Calu3 (cell line): ENCODE data around the gene ATPAF2. TPM values are rescaled to one million over a fixed set of nuclear protein-coding genes. Genes with fewer than 3 reads are reported as not detected.

Source experiments
- BruUV-seq: library from RNA; stranded (reverse); fragments of 400-500 nt; replicated peaks from 2 replicates; lab custom pipeline; 2021; lab: Mats Ljungman, UMichigan
- CTCF ChIA-PET: fragments of 300-600 bp; sonication (Branson Sonifier 250); formaldehyde crosslinking; loops from one replicate; lab custom pipeline; 2022; ENCODE audit warnings: antibody characterized with exemption; lab: Charles Lee
- DNase-seq: peaks from one replicate; pipeline ENCODE4 v3.0.0; 2022
- H3K27ac Mint-ChIP-seq: one replicate; pipeline ENCODE4 v1.8.0; 2022; ENCODE audit warnings: mixed read lengths; ENCODE audit not compliant: unreplicated experiment
- H3K27me3 Mint-ChIP-seq: one replicate; pipeline ENCODE4 v1.8.0; 2022; ENCODE audit warnings: mixed read lengths; ENCODE audit not compliant: unreplicated experiment
- H3K36me3 Mint-ChIP-seq: one replicate; pipeline ENCODE4 v1.8.0; 2022; ENCODE audit warnings: mild to moderate bottlenecking, moderate library complexity, mixed read lengths; ENCODE audit not compliant: insufficient read depth, unreplicated experiment
- H3K4me1 Mint-ChIP-seq: one replicate; pipeline ENCODE4 v1.8.0; 2022; ENCODE audit warnings: mild to moderate bottlenecking, low read depth, mixed read lengths; ENCODE audit not compliant: unreplicated experiment
- H3K4me3 Mint-ChIP-seq: one replicate; pipeline ENCODE4 v1.8.0; 2022; ENCODE audit warnings: mild to moderate bottlenecking, low read depth, moderate library complexity, mixed read lengths; ENCODE audit not compliant: unreplicated experiment
- H3K9me3 Mint-ChIP-seq: one replicate; pipeline ENCODE4 v1.8.0; 2022; ENCODE audit warnings: low read depth, mixed read lengths; ENCODE audit not compliant: unreplicated experiment
- CTCF ChIP-seq: fragments of 200-600 bp; IDR thresholded peaks from one replicate; pipeline ENCODE4 v1.8.0; 2022; ENCODE audit warnings: antibody characterized with exemption; ENCODE audit not compliant: unreplicated experiment
- intact Hi-C: fragments of 100-400 bp; cut with micrococcal nuclease; formaldehyde crosslinking; loops from one replicate; pipeline ENCODE4 v1.10.0; 2022; ENCODE audit not compliant: unreplicated experiment
- total RNA-seq: library from RNA; stranded (reverse); gene quantifications from 2 replicates; pipeline ENCODE4 v1.2.3, GENCODE V29; 2022

Gene ATPAF2
- total RNA-seq, 1 experiment from 2014 or later, result 17.7 TPM

- BruUV-seq, result no TSS peak
- Mint-ChIP-seq H3K36me3 (no peaks in the 10 kb centered on the region), H3K9me3 (no peaks in the 10 kb centered on the region), H3K27ac (no peak overlapping the region), H3K27me3 (no peaks in the 10 kb centered on the region), H3K4me3 (no peak overlapping the region), H3K4me1 (peaks cover 10% of the 10 kb centered on the region)
- intact Hi-C loops, result no loop called here
- CTCF ChIA-PET, result interaction anchor here (1.0 kb wide), 1 partner anchor 10 kb away, joined by 3 read pairs; no protein-coding TSS in a partner anchor
- no peak for DNase-seq
- no peak for TF ChIP-seq CTCF
These were observed 44.5 kb downstream of the ATPAF2 start for GRCh38 chr17:17994271-17995069.

DNA sequence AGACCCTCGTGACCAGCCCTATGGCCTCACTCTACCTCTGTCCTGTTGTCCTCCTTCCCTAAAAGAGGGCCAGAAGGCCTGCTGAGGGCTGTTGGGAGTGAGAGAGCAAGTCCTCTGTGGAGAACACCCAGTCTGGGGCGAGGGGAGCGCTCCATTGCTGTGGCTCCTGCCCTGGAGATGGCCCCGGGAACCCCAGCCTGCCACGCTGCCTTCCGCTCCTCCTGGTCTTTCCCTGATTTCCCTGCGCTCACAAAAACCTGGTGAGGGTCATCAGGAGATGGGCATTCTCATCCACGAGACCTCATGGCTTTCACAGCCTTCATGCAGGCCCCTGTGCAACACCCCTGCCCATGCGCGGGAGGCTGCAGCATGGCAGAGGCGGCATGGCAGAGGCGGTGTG is 45.1 kb downstream of the ATPAF2 start:
- no TSS peak for BruUV-seq
- no peak for TF ChIP-seq CTCF
- DNase-seq, result no peak
- intact Hi-C loops, result no loop called here
- CTCF ChIA-PET, result interaction anchor here (1.0 kb wide), 1 partner anchor 9 kb away, joined by 3 read pairs; no protein-coding TSS in a partner anchor
- no peak overlapping the region for H3K4me3 Mint-ChIP-seq
- H3K36me3 Mint-ChIP-seq, result peaks cover 4% of the 10 kb centered on the region
- H3K27me3 Mint-ChIP-seq, result no peaks in the 10 kb centered on the region
- peaks cover 10% of the 10 kb centered on the region for H3K4me1 Mint-ChIP-seq
- no peak overlapping the region for H3K27ac Mint-ChIP-seq
- H3K9me3 Mint-ChIP-seq, result no peaks in the 10 kb centered on the region

DNA sequence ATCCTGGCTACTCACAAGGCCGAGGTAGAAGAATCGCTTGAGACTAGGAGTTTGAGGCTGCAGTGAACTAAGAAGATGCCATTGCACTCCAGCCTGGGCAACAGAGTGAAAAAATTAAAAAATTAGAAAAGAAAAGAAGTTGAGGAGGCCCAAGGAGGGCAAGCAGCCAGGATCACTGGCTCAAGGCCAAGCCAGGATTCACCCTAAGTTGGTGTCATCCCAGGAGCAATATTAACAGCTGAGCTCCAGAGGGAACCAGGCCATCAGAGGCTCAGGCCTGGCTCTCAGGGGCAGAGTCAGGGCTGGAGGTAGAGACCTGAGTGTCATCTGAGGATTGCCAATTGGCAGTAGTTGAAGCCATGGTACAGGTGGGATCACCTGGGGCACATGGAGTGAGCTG is 45.6 kb downstream of the ATPAF2 start:
- DNase-seq, result no peak
- Mint-ChIP-seq H3K36me3 (peaks cover 5% of the 10 kb centered on the region), H3K27ac (no peak overlapping the region), H3K4me1 (peaks cover 10% of the 10 kb centered on the region), H3K4me3 (no peak overlapping the region), H3K27me3 (no peaks in the 10 kb centered on the region), H3K9me3 (no peaks in the 10 kb centered on the region)
- CTCF ChIA-PET, result no interaction called here
- no peak for TF ChIP-seq CTCF
- intact Hi-C loops, result no loop called here
- BruUV-seq, result no TSS peak

DNA sequence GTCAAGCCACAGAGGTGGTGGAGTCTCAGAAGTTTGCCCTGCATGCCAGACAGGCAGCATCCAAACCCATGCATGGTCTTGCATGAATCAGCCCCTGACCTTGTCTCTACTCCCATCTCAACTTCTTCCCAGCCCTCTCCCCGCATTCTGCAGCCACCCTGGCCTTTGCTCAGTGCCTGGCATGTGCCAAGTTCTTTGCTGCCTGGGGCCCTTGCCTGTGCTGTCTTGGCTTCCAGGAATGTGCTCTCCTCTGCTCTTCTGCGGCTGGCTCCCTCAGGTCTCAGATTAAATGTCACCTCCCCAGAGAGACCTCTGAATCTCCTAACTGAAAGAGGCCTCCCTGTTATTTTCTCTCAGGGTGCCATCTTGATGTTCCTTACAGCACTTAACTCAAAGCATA is 48.7 kb downstream of the ATPAF2 start:
- no peak for TF ChIP-seq CTCF
- Mint-ChIP-seq H3K27ac (peak overlapping the region; percentile 82), H3K9me3 (no peaks in the 10 kb centered on the region), H3K36me3 (peaks cover 5% of the 10 kb centered on the region), H3K27me3 (no peaks in the 10 kb centered on the region), H3K4me3 (no peak overlapping the region), H3K4me1 (peaks cover 10% of the 10 kb centered on the region)
- CTCF ChIA-PET, result no interaction called here
- DNase-seq, result peak; percentile 14
- intact Hi-C loops, result no loop called here
- no TSS peak for BruUV-seq
